ENCODE data around the gene PTPRH. TPM values are rescaled to one million over a fixed set of nuclear protein-coding genes. Genes with fewer than 3 reads are reported as not detected.
"Not testable (repeated sequence)": the region's sequence is repeated elsewhere in the genome, so short reads cannot be mapped to it uniquely, and the experiment has no call there.

Gene PTPRH
- total RNA-seq, 1 experiment from 2014 or later = 5.5 TPM

DNA sequence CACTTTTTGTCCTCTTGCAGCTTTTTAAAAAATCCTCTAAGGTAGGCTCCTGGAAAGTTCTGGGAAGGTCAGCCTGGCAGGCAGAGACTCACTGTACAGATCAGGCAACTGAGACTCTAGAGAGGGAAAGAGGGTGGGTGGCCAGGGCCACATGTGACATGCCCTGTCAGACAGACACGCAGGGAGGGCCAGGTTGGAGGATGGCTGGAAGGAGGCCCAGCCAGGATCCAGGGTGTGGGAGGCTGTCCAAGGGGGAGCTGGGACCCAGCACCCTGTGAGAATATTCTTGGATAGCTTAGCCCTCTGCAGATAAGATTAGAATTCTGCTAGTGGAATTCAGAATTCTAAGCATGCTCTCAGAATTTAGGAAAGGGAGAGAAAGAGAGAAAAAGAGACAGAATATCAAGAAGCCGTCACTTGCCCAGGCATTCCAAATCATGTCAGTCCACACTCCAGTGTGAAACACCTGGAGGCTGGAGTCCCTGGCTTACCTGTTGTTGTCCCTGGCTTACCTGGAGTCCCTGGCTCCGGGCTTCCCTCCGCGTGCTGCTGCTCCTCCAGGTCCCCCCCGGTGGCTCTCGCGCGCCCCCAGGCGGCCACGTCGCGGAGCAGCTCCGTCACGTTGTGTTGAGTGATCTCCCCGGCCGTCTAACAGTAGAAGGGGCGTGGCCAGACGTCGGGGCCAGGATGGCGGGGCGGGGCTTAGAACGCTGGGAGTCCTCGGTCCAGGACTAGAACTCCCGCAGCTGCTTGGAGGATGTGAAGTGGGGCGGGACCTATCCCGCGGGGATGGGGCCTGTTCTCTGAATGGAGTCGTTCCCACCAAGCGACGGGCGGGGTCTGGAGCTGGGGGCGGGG lies 48.9 kb downstream of the PTPRH start:
- DNase-seq (ENCODE audit: low spot score) = peak; percentile 97

DNA sequence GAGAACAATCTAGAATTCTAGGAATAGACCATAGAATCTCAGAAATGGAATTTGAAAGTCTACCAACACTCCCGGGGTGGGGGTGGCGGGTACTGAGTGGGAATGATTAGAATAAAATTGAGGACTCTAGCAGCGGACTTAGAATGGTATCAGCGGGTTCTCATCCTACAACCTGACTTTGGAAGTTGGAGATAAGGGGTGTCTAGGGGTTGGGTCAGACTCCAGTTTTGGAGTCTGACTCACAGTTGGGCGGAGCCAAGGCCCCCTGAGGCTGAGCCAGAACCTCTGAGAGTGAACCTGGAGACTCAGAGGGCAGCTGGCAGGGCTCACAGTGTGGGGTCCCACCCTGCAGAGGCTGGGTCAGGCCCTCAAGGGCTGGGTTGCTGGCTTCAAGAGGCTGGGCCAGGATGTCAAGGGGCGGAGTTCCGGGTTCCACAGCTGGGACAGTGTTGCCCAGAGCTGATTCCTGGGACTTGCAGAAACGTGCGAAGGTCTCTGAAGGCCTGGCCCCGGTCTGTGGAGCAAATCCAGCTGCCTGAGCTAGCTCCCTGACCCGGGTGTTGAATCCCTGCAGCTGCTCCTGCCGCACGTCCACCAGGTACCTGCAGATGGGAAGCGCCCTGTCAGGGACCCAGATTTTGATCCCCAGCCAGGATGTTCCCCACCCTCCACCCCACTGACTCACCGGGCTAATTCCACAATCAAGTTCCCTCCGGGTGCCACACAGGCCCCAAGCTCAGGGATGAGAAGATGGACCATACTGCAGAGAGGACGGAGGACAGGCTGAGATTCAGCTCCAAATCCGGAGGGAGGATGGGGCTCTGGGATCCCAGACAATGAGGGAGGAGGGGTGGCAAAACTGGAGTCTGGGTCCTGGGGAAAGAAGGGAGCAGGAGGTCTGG lies 50.2 kb downstream of the PTPRH start:
- peak; percentile 73 for DNase-seq (ENCODE audit: low spot score)

DNA sequence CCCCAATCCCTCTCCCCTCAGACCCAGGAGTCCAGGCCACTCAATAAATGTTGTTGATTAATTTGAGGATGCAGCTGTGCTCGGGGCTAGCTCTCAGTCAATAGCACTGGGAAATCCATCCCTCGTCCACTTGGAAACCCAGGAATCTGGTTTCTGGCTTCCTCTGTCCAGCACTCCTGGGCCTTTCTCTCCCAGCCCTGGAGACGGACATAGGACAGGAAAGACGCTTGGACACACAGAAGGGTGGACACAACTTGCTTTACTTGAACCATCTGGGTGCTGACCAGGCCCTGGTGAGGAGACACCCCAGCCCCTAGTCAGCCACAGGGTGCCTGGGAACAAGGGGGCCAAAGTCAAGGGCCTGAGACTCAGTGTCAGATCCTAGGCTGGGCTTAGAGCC lies 50.9 kb downstream of the PTPRH start:
- no peak for DNase-seq (ENCODE audit: low spot score)

DNA sequence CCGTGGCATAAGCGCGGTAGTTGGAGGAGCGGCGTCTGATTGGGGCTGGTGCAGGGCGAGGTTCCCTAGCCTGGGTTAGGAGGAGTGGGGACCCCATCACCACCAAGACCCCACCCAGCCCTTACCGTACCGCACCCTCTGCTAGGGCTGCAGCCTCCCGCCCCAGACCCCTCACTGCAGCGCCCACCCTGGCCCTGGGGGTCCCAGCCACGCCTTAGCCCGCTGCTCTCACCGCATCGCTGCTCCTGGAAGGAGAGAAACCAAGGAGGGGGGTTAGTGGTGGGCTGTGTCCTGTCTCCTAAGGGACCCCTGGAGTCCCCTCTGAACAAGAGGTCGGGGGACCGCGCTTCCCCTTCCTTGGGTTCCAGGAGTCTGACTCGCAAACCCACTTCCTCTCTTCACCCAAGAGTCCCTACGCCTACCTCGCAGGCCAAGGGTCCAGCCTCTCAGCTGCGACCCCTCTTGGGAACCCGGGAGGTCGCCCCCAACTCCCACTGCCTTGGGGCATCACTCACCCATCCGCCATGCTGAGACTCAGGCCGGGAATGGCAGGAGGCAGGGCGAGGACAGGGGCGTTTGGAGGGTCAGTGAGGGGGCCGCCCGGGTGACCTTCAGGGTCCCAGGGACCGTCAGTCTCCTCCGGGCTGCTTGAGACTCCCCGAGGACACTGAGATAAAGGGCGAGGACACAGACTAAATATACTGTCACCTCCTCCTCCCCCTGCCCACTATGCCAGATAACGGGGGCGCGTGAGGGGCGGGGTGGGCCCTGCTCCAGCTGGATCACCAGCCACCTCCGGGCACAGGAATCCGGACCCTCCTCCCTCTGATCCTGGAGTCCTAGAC lies 52.0 kb downstream of the PTPRH start, which contains the start of gene TNNI3:
Gene TNNI3, minus strand, starts transcription at position 669 of the 845 bp plus-strand sequence. Its CDS starts 143 bp downstream, at position 526.
- no peak for DNase-seq (ENCODE audit: low spot score)

DNA sequence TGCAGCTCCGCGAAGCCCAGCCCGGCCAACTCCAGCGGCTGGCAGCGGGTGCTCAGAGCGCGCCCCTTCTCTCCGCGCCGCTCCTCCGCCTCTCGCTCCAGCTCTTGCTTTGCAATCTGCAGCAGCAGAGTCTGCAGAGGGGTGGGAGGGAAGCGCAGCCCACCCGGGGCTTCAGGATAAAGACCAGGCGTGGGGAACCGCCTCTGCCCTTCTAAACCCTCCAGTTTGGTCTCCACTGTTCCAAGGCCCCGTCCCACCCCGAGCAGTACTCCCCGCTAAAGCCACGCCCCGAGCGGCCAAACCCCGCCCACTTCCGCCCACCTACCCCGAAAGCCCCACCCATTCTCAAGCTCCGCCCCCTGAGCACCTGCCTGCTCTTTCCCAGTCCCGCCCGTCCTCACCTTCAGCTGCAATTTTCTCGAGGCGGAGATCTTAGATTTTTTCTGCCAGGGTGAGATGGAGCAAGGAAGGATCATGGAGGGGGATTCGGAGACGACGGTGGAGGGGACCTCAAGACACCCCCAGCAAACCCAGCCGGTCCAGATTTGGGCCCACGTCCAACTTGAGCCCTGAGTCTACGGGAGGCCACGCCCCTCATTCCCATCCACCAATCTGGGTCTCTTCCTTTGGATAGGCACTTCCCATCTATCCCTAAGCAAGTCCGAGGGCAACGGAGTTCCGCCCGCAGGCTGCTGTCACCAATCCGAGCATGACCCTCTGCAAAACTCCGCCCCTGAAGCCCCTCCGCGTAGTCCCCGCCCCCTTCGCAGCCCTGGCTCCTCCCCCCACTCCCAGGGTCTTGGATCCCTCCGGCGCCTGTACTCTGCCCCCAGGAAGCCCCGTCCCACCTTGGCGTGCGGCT lies 52.9 kb downstream of the PTPRH start:
- peak; percentile 23 for DNase-seq (ENCODE audit: low spot score)

DNA sequence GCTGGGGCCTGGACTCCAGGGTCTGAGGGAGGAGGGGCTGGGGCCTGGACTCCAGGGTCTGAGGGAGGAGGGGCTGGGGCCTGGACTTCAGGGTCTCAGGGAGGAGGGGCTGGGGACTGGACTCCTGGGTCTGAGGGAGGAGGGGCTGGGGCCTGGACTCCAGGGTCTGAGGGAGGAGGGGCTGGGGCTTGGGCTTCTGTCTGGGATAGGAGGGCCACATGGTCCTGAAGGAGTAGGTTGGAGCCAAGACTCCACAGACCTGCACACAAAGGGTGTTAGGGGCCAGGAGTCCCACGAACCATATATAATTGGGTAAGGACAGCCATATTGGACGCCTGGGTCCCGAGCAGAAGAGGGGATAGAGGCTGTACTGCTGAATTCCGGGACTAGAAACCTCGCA lies 53.5 kb downstream of the PTPRH start:
- not testable (repeated sequence) for DNase-seq (ENCODE audit: low spot score)

DNA sequence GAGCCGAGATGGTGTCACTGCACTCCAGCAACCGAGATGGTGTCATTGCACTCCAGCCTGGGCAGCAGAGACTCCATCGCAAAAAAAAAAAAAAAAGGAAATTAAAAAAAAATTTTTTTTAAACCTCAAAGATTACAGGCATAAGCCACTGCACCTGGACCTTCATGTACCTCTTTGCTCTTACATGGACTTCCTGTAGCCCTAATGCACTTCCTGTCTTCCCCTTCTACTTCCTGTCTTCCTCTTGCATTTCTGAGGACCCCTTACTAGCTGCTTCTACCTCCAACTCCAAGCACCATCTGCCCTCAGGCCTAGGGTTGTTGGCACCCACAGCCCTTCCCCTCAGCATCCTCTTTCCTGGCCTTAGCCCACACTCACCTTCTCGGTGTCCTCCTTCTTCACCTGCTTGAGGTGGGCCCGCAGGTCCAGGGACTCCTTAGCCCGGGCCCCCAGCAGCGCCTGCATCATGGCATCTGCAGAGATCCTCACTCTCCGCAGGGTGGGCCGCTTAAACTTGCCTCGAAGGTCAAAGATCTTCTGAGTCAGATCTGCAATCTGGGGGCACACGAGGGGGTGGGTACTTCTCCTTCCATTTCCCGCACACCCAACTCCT lies 55.5 kb downstream of the PTPRH start:
- peak; percentile 15 for DNase-seq (ENCODE audit: low spot score)

DNA sequence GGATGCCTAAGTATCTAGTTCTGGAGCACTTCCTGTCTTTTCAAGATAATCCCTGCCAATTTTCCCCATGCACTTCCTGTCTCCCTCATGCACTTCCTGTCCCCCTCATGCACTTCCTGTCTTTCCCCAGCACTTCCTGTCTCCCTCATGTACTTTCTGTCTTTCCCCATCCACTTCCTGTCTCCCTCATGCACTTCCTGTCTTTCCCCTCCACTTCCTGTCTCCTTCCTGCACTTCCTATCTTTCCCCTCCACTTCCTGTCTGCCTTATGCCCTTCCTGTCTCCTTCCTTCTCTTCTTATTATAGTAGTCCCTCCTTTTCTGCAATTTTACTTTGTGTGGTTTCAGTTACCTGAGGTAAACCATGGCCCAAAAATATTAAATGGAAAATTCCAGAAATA lies 57.3 kb downstream of the PTPRH start:
- peak; percentile 67 for DNase-seq (ENCODE audit: low spot score)

DNA sequence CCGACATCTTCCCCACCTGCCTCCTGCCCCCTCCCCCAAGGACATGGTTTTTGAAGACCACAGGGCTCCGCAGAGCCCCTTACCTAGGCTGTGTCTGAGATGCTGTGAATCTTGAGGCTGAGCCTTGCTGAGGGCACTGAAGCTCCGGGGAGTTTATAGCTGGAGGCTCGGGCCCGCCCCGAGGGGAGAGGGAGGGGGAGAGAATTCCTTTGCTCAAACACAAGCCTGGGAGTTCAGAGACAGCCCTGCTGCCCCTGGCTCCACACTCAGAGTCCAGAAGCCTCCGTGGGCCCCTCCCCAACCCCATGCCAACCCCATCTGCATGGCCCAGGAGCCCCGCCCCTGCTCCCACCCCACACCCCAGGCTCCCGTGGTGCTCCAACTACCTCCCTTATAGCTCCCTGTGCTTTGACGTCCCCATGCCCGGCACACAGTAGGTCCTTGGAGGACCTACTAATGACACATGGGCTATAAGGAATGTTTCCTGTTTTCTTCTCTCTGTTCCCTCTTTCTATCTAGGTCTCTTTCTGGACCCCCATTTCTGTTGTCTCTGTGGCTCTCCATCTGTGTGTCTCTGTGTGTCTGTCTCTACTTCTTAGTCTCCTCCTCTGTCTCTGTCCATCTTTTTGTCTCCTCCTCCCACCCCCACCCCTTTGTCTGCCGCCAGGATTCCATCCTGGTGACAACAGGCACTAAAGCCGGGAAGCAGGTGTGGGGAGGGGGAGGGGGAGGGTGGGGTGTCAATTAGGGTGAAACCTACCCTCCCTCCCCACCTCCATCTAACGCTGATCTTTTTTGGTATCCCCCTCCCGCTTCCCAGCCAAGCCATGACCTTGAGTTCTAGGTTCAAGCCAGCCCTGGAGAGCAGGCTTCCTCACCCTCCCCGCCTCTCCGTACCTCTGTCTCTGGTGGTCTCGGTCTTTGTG lies 60.0 kb downstream of the PTPRH start, which contains the start of gene TNNT1:
Gene TNNT1, minus strand, starts transcription at position 129 of the 926 bp plus-strand sequence. CDS start 2,049 bp downstream, outside the sequence.
- DNase-seq (ENCODE audit: low spot score) = no peak

DNA sequence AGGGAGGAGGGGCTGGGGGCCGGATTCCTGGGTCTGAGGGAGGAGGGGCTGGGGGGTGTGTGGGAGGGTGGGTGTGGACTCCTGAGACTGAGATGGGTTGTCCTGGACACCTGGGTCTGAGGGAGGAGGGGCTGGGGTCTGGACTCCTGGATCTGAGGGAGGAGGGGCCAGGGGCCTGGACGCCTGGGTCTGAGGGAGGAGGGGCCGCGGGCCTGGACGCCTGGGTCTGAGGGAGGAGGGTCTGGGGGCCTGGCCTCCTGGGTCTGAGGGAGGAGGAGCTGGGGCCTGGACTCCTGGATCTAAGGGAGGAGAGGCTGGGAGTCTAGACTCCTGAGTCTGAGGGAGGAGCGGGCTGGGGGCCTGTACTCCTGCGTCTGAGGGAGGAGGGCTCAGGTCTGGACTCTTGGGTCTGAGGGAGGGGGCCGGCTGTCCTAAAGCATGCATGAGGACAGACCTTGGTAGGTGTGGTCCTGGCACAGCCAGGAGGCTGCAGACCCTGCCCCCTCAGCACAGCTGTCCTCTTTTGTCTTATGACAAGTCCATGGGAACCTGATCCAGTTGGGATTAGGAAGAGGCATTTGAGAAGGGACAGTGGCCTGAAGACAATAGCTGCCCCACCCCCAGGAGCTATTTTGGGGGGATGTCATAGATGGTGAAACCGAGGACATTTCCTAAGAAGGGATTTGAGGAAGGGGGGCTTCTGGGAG lies 61.6 kb downstream of the PTPRH start:
- DNase-seq (ENCODE audit: low spot score) = no peak

DNA sequence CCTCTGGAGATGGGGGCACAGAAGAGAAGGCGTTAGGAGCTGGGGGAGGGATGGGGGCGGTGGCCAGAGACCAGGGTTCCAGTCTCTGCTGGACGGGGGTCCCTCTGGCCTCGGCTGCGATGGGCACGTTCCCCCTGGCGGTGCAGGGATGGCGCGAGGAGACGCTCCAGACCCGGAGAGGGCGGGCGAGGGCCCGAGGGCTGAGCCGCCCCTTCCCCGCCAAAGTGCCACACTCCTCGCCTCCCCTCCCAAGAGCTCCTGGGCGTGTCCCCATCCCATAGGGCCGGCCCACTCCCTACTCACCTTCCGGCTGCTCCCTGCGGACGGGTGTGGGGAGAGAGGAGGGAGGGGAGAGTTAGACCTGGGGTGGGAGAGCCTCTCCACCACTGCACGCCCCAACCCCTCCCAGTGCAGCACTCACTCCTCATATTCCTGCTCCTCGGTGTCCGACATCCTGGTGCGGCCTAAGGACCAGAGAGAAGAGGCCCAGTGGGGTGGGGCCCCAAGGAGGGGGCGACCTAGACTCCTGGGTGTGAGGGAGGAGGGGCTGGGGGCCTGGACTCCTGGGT lies 62.5 kb downstream of the PTPRH start:
- DNase-seq (ENCODE audit: low spot score) = peak; percentile 95

DNA sequence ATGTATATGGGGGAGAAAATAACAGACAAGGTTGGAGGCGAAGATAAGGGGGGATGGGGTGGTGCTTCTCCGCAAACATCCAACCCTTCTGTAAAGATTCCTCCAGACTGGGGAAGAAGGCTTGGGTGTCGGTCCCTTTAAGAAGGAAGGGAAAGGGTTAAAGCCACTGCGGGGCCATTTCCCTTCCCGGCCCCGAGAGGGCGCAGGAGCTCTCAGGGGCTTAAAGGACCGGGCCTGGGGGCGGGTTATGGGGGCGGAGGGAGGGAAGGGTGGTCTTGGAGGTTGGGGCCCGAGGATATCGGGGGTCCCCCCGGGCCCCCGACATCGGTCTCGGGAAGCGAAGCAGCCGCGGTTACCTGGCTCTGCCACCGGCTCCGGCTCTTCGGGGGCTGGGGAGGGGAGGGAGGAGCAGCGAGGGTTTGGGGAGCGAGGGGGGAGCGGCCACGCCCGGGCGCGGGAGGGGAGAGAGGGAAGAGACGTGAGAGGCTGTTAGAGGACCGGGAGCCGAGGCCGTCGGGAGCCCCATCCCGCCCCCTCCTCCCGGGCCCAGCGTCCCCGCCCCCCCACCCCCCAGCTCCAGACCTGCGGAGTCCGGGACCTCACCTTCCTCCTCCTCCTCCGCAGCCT lies 63.1 kb downstream of the PTPRH start:
- DNase-seq (ENCODE audit: low spot score) = peak; percentile 83

DNA sequence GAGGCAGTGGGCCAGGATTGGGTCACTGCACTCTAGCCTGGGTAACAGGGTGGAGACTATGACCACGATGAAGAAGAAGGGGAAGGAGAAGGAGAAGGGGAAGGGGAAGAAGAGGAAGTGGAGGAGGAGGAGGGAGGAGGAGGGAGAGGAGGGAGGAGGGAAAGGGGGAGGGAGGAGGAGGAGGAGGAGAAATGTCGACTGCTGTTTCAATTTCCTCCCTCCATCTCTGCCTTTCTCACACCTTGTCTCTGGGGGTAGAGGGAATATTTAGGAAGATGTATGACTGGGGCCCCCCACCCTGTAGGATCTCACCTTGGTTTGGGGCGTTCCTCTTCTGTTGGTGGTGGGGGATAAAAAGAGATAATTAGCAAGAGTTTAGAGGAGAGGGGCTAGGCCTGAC lies 64.1 kb downstream of the PTPRH start:
- DNase-seq (ENCODE audit: low spot score) = no peak

DNA sequence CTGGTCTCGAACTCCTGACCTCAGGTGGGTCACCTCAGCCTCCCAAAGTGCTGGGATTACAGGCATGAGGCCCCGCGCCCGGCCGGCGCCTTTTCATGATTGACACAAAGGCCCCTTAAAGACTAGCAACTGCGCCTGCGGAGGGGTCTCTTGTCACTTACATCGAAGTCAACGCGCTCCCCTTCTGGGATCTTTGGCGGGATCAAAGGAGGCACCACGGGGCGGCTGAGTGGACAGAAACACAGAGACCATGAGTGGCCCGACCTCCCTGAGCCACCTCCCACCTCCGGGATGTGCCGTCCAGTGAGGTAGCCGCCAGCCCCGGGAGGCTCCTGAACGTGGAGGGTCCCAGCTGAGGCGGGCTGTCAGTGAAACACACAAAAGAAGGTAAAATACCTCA lies 67.6 kb downstream of the PTPRH start:
- DNase-seq (ENCODE audit: low spot score) = no peak

DNA sequence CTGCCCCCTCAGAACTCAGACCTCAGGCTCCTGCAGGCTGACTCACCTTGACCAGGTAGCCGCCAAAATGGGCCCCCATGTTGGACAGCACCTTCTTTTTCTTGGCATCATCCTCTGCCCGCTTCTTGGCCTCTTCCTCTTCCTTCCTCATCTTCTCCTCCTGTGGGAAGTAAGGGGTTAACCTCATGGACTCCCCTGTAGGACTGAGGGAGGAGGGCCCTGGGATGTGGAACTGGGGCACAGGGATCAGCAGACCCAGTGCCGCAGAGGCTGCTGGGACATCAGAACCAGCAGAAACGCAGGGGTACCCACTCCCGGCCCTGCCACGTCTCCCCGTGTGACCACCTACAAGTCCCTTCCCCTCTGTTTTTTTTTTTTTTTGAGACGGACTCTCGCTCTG lies 71.4 kb downstream of the PTPRH start:
- no peak for DNase-seq (ENCODE audit: low spot score)

DNA sequence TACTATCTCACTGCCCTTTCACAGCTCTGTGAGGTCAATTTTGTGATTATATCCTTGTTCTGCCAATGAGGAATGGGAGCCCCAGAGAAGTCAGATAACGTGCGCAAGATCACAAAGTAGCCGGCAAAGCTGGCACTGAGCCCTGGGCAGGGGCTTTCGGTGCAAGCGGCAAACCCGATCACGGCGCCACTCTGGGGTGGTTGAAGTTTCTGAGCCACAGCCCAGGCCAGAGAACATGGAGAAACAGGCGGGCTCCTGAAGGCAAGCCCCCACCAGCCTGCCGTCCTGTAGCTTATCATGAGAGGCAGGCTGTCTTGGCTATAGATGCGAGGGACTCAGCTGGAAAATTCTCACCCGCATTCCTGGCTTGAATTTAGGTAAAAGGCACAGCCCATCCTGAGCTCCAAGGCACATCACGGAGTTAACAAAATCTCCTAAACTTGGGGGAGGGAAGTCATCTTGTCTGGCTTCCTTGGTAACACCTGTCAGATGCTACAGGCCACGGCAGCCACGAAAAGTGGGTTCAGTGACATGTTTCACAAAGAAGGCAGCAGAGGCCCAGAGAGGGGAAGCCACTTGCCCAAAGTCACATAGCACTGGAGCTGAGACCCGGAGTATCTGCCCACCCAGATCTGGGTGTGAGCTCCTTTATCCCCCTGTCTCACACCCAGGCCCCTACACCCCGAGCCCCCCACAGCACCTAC lies 72.8 kb downstream of the PTPRH start:
- DNase-seq (ENCODE audit: low spot score) = peak; percentile 23

DNA sequence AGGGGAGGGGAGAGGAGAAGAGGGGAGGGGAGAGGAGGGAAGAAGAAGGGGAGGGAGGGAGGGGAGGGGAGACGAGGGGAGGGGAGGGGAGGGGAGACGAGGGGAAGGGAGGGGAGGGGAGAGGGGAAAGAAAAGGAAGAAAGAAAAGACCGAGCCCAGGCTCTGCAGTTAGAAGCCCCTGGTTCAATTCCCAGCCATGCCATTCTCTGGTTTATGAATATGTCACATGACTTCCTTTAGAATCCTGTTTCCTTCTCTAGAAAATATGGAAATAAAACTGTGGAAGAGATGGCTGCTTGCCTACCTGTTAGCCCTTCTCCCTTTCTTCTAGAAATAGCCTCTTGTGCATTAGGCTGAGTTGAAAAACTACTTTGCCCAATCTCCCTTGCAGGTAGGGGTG lies 74.6 kb downstream of the PTPRH start:
- DNase-seq (ENCODE audit: low spot score) = no peak

All from H4 (cell line).